Panc1 (cell line): ENCODE measurements around the gene STXBP5. TPM values are rescaled to one million over a fixed set of nuclear protein-coding genes. Genes with fewer than 3 reads are reported as not detected.

Source experiments
- ATAC-seq: fragments of 200-7000 bp; cut with Tn5 transposase; 2 replicates; pipeline ENCODE4 v1.9.1; 2020; ENCODE audit warnings: mild to moderate bottlenecking, moderate library complexity
- BruUV-seq: library from RNA; stranded (reverse); fragments of 400-500 nt; replicated peaks from 2 replicates; lab custom pipeline; 2021; lab: Mats Ljungman, UMichigan
- CTCF ChIA-PET: fragments of 300-600 bp; sonication (Branson Sonifier 250); formaldehyde crosslinking; loops from one replicate; lab custom pipeline; 2022; ENCODE audit warnings: antibody characterized with exemption; lab: Charles Lee
- POLR2A ChIA-PET: fragments of 300-600 bp; sonication (Branson Sonifier 250); formaldehyde crosslinking; loops from one replicate; lab custom pipeline; 2022; ENCODE audit warnings: antibody characterized with exemption; lab: Charles Lee
- DNase-seq: peaks from one replicate; pipeline ENCODE4 v3.0.0-alpha.2; 2010; ENCODE audit warnings: low read depth, low spot score
- H3K27ac ChIP-seq: 2 replicates; pipeline ENCODE4 v1.5.1; 2011; ENCODE audit warnings: mild to moderate bottlenecking, low read length, inconsistent platforms
- H3K27me3 ChIP-seq: fragments of 200-500 bp; sonication (Bioruptor generic); 2 replicates; pipeline ENCODE4 v1.6.0; 2014; ENCODE audit warnings: low read length, inconsistent platforms; ENCODE audit not compliant: control insufficient read depth, insufficient read depth
- H3K36me3 ChIP-seq: fragments of 200-500 bp; sonication (Bioruptor generic); 2 replicates; pipeline ENCODE4 v1.5.1; 2014; ENCODE audit warnings: inconsistent platforms, mild to moderate bottlenecking, low read length, moderate library complexity; ENCODE audit not compliant: control insufficient read depth, insufficient read depth
- H3K4me1 ChIP-seq: 2 replicates; pipeline ENCODE4 v1.5.1; 2011; ENCODE audit warnings: inconsistent platforms, mild to moderate bottlenecking, low read length, moderate library complexity; ENCODE audit not compliant: control insufficient read depth, insufficient read depth
- H3K4me3 ChIP-seq, 2 experiments: 2 replicates each; pipeline ENCODE4 v1.5.1; 2011 to 2012; ENCODE audit warnings: low read depth in 2 of 2, low read length in 2 of 2, mild to moderate bottlenecking in 2 of 2, inconsistent platforms in 1 of 2, moderate library complexity in 1 of 2
- H3K9me3 ChIP-seq: fragments of 200-500 bp; sonication (Bioruptor generic); 2 replicates; pipeline ENCODE4 v1.5.1; 2014; ENCODE audit warnings: low read depth, mild to moderate bottlenecking, inconsistent platforms, low read length, moderate library complexity; ENCODE audit not compliant: control insufficient read depth, insufficient read depth
- POLR2AphosphoS5 ChIP-seq: IDR thresholded peaks from 2 replicates; pipeline ENCODE4 v1.6.1; 2012; ENCODE audit warnings: mild to moderate bottlenecking, low read depth, low read length, moderate library complexity
- SIN3A ChIP-seq: IDR thresholded peaks from 2 replicates; pipeline ENCODE4 v1.6.1; 2012; ENCODE audit warnings: low read depth, mild to moderate bottlenecking, low read length, moderate library complexity, borderline replicate concordance; ENCODE audit not compliant: insufficient read depth
- TCF7L2 ChIP-seq: IDR thresholded peaks from 2 replicates; pipeline ENCODE4 v1.6.1; 2011; ENCODE audit warnings: mild to moderate bottlenecking, low read depth, low read length, inconsistent platforms
- in situ Hi-C: cut with HindIII; loops from 2 replicates; pipeline ENCODE4 v1.10.0; 2016; ENCODE audit warnings: low sequenced_read_pairs, low pct_unique_long_range_greater_than_20kb
- intact Hi-C: fragments of 100-400 bp; cut with micrococcal nuclease; formaldehyde crosslinking; loops from one replicate; pipeline ENCODE4 v1.10.0; 2022; ENCODE audit not compliant: unreplicated experiment
- total RNA-seq: library from RNA; stranded (reverse); gene quantifications from one replicate; pipeline ENCODE4 v1.2.1, GENCODE V29; 2021; ENCODE audit not compliant: unreplicated experiment
- TF ChIP-seq, protein P1 (sequence below), 2 experiments: IDR thresholded peaks; 2 replicates each; pipeline ENCODE4 v1.6.1; 2011 to 2012; ENCODE audit warnings: low read depth in 2 of 2, control low read depth in 1 of 2, low read length in 1 of 2, mild to moderate bottlenecking in 1 of 2, moderate library complexity in 1 of 2; ENCODE audit not compliant: insufficient read depth in 1 of 2
- TF ChIP-seq, protein P2 (sequence below): fragments of 450-650 bp; IDR thresholded peaks from 2 replicates; pipeline ENCODE4 v1.5.1; 2017; ENCODE audit warnings: mild to moderate bottlenecking

Gene STXBP5
- total RNA-seq, 1 experiment from 2014 or later, result 77.8 TPM

DNA sequence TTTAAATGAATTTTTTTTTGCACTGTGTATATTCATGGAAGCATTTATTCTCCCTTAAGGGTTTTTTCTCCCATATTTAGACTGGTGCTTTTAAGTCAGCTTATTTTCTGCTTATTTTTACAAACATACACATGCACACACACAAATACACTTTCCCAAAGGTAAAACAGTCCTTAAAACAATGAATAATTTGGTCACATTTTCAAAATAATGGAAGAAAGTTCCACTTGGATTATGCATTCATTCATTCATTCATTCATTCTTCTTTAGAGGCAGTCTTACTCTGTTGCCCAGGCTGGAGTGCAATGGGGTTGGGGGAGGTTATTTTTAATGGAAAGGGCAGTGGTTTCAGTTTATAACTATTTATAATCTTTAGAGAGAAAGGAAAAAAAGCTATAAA lies 69.8 kb downstream of the STXBP5 start:
- intact Hi-C loops, result no loop called here
- no peak for ATAC-seq
- no peaks in the 10 kb centered on the region for H3K4me1 ChIP-seq
- H3K27ac ChIP-seq, result no peak overlapping the region
- H3K36me3 ChIP-seq, result peaks cover 52% of the 10 kb centered on the region
- no peak overlapping the region for H3K4me3 ChIP-seq
- POLR2A ChIA-PET, result no interaction called here
- TF ChIP-seq, protein P1, sequence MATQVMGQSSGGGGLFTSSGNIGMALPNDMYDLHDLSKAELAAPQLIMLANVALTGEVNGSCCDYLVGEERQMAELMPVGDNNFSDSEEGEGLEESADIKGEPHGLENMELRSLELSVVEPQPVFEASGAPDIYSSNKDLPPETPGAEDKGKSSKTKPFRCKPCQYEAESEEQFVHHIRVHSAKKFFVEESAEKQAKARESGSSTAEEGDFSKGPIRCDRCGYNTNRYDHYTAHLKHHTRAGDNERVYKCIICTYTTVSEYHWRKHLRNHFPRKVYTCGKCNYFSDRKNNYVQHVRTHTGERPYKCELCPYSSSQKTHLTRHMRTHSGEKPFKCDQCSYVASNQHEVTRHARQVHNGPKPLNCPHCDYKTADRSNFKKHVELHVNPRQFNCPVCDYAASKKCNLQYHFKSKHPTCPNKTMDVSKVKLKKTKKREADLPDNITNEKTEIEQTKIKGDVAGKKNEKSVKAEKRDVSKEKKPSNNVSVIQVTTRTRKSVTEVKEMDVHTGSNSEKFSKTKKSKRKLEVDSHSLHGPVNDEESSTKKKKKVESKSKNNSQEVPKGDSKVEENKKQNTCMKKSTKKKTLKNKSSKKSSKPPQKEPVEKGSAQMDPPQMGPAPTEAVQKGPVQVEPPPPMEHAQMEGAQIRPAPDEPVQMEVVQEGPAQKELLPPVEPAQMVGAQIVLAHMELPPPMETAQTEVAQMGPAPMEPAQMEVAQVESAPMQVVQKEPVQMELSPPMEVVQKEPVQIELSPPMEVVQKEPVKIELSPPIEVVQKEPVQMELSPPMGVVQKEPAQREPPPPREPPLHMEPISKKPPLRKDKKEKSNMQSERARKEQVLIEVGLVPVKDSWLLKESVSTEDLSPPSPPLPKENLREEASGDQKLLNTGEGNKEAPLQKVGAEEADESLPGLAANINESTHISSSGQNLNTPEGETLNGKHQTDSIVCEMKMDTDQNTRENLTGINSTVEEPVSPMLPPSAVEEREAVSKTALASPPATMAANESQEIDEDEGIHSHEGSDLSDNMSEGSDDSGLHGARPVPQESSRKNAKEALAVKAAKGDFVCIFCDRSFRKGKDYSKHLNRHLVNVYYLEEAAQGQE (IDR thresholded peaks at IDR 0.05; ENCODE audit: insufficient read depth in 1 of 2, low read depth in 2 of 2, low read length in 1 of 2), result no peak
- TF ChIP-seq, protein P2, sequence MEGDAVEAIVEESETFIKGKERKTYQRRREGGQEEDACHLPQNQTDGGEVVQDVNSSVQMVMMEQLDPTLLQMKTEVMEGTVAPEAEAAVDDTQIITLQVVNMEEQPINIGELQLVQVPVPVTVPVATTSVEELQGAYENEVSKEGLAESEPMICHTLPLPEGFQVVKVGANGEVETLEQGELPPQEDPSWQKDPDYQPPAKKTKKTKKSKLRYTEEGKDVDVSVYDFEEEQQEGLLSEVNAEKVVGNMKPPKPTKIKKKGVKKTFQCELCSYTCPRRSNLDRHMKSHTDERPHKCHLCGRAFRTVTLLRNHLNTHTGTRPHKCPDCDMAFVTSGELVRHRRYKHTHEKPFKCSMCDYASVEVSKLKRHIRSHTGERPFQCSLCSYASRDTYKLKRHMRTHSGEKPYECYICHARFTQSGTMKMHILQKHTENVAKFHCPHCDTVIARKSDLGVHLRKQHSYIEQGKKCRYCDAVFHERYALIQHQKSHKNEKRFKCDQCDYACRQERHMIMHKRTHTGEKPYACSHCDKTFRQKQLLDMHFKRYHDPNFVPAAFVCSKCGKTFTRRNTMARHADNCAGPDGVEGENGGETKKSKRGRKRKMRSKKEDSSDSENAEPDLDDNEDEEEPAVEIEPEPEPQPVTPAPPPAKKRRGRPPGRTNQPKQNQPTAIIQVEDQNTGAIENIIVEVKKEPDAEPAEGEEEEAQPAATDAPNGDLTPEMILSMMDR, result no peak
- TF ChIP-seq TCF7L2, result no peak
- TF ChIP-seq SIN3A, result no peak
- TF ChIP-seq POLR2AphosphoS5, result no peak
- no peak for DNase-seq
- no peaks in the 10 kb centered on the region for H3K9me3 ChIP-seq
- no TSS peak for BruUV-seq
- H3K27me3 ChIP-seq, result no peaks in the 10 kb centered on the region
- in situ Hi-C loops, result no loop called here
- CTCF ChIA-PET, result no interaction called here

DNA sequence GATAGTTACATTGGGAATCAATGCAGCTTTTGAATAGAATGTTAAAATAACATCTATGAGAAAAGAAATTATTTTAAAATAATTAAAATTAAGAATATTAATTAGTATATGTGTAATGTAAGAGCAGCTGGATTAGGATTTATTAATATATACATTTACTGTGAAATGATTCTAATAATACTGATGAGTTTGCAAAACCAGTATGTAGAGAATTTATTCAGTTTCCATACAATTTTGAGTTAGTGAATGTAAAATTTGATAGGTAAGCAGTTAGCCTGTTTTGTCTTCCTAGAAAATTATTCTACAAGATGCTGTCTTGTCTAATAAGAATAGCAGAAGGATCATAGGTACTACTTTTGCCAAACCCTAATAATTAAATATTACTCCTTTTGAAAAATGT lies 70.6 kb downstream of the STXBP5 start:
- TF ChIP-seq, protein P1 (IDR thresholded peaks at IDR 0.05; ENCODE audit: insufficient read depth in 1 of 2, low read depth in 2 of 2, low read length in 1 of 2), result no peak
- TF ChIP-seq, protein P2, result no peak
- no peak for TF ChIP-seq TCF7L2
- no peak for ATAC-seq
- Histone ChIP-seq H3K4me1 (no peaks in the 10 kb centered on the region), H3K27me3 (no peaks in the 10 kb centered on the region), H3K27ac (no peak overlapping the region), H3K9me3 (no peaks in the 10 kb centered on the region), H3K4me3 (no peak overlapping the region), H3K36me3 (peaks cover 52% of the 10 kb centered on the region)
- in situ Hi-C loops, result no loop called here
- ChIA-PET CTCF (no interaction called here), POLR2A (no interaction called here)
- intact Hi-C loops, result no loop called here
- no TSS peak for BruUV-seq
- DNase-seq, result no peak
